GM21381 (cell line): Measurements from ENCODE around the gene PINLYP.
"Not testable (repeated sequence)": the region's sequence is repeated elsewhere in the genome, so short reads cannot be mapped to it uniquely, and the experiment has no call there.

ENCODE experiments used
- ATAC-seq: cut with Tn5 transposase; IDR thresholded peaks from one replicate; pipeline ENCODE4 v1.9.1; 2021; ENCODE audit warnings: mild to moderate bottlenecking, moderate library complexity; ENCODE audit not compliant: unreplicated experiment

PINLYP gene

DNA sequence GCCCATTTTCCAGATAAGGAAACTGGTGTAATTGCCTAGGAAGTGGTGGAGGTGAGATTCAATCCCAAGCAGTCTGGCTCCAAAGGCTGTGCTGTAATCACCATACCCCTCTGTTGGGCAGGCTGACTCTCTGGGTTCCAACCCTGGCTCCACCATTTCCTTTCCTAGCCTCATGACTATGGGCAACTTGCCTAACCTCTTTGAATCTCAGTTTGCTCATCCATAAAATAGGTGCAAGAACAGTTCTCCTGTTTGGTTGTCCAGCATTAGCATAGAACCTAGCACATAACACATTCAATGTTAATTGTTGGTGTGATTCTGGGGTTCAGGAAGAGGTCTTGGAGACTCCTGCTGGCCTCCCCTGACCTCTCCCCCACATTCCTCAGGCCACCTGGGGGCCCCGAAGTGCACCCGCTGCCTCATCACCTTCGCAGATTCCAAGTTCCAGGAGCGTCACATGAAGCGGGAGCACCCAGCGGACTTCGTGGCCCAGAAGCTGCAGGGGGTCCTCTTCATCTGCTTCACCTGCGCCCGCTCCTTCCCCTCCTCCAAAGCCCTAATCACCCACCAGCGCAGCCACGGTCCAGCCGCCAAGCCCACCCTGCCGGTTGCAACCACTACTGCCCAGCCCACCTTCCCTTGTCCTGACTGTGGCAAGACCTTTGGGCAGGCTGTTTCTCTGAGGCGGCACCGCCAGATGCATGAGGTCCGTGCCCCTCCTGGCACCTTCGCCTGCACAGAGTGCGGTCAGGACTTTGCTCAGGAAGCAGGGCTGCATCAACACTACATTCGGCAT, 23.0 kb downstream of the PINLYP start:
- ATAC-seq, result no peak

DNA sequence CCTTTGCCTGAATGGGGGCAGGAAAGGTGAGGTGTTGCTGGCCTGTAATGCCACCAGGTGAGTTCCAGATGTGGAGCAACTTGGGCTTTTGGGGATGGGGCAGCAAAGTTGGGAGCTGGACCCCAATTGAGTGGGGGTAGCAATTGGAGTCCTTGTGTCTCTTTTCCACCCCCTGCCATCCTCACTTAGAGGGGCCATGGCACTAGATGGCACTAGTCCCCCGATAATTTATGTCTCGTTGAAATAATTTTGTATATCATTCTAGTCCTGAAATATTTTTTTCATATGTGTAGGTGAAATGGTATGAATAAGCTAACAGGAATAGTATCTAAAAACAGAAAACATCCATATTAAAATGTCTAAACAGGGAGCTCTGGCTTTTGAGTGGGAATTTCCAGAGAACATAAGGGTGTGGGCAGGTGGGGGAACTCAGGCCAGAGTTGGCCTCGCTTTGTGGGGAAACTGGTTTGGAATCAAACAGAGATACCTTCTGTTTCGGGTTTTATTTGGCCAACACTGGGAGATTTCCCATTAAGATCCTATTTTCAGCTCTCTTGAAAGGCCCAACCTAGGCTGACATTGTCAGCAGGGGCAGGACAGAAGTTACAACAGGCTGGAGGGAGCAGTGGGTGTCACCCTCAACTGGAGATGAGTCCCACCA, 24.2 kb downstream of the PINLYP start:
- no peak for ATAC-seq

DNA sequence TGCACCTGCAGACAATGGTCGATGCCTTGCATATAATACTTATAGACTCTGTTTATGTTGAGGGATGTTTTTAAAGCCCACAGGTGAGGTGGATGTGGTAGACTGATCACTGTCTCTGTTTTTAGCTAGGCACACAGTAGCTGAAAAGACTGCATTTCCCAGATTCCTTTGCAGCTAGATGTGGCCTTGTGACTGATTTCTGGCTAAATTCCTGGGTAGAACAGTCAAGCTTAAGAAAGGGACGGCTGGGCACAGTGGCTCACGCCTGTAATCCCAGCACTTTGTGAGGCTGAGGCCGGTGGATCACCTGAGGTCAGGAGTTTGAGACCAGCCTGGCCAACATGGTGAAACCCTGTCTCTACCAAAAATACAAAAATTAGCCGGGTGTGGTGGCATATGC, 24.7 kb downstream of the PINLYP start:
- not testable (repeated sequence) for ATAC-seq

DNA sequence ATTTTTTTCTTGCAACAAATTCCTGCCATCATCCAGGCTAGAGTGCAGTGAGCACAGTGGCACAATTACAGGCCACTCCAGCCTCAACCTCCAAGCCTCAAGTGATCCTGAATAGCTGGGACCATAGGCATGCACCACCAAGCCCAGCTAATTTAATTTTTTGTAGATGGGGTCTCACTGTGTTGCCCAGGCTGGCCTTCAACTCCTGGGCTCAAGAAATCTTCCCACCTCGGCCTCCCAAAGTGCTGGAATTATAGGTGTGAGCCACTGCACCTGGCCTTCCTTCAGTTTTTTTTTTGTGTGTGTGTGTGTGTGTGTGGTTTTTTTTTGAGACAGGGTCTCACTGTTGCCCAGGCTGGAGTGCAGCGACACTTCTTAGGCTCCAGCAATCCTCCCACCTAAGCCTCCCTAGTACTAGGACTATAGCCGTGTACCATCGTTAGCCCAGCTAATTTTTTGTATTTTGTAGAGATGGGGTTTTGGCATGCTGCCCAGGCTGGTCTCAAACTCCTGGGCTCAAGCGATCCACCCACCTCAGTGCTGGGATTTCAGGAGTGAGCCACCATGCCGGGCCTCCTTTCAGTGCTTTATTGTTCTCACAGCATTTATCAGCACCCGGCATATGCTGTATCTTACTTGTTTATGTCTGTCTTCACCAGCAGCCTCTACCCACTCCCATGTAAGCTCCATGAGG, 30.4 kb downstream of the PINLYP start:
- no peak for ATAC-seq

DNA sequence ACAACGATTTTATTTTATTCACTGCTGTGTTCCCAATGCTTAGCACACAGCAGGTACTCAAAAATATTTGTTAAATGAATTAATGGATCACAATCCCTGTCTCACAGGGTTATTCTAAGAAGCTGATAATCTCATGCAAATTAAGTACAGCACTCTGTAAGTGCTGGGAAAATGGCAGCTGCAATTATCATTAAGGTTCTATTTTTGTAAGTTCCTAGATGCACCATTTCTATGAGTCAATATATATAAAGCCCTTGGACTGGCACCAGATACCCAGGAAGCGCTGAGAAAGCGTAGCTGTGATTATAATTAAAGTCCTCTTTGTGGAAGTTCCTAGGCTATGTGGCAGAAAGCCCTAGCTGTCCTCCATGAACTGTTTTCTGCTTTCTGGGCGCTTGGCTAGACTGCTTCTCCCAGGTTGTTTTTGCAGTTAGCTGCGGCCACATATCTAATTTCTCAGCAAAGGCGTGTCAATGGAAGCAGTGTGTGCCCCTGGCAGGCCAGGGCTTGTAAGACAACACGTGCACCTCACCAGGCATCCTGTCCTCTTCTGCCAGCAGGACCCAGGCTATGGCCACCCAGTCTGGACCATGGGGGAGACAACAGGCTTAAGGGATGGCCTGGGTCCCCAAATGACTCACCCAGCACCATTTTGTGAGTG, 31.1 kb downstream of the PINLYP start:
- ATAC-seq, result no peak

DNA sequence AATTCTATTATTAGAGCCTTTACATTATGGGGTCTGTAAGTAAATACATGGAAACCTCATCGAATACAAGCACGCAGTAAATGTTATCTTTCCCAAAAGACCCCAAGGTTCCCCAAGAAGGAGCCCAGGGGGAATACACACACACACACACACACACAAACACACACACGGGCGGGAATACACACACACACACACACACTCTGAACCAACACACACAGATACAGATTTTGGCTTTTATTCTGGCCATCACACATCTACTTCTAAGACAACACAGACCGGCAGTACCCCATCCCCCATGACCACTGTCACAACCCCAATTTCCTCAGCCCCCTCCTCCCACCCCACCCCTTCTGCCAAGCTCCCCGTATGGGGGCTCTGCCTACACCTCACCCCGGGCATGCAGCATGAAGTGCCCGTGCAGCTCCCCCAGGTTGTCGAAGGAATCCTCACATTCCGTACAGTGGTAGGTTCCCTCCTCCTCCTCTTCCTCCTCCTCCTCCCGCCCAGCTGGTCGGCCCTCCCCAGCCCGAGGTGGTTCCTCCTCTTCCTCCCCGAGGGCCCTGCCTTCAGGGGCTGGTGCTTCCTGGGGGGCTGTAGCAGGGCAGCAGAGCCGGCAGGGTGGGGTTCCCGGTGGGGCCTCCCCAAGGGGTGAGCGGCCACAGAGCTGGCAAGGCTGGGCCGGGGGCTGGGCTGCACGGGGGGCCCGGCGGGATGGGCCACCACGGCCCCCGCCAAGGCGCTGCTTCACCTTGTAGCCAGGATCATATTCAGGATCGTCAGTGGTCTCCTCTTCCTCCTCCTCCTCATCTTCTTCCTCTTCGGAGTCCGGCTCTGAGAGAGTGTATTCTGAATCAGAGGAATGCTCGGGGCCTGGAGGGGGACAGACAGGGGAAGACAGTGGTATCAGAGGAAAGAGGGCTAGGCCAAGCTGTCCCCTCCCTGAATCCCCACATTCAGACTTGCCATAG, 31.9 kb downstream of the PINLYP start:
- no peak for ATAC-seq

DNA sequence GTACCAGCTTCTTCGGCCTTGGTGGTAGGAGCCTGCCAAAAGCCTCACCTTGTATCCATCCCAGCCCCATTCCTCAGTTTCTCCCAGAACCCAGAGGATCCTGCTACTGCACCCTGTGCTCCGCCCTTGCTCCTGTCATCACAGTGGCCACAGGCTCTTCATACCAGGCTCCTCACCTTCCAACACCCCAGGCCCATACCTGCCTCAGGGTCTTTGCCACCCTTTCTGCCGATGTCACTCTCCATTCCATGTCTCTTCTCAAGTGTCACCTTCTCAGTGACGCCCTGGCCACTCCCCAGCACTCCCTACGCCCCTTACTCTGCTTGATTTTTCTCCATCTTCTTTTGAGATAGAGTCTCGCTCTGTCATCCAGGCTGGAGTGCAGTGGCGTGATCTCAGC, 34.3 kb downstream of the PINLYP start:
- no peak for ATAC-seq

DNA sequence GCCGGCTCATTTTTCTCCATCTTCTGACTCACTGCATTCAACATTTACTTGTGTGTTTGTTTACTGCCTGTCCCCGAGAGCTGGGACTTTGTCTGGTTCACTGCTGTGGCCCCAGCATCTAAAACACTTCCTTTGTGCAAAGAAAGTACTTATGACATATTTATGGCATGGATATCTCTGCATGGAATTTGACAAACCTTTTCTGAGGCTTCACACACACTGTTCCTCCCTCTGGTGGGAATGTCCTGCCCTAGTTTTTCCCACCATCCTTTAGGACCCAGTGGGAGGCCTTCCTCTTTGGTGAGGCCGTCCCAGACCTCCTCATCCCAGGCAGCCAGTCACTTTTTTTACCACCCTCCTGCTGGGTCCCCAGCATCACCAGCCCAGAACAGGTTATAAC, 34.9 kb downstream of the PINLYP start:
- no peak for ATAC-seq

DNA sequence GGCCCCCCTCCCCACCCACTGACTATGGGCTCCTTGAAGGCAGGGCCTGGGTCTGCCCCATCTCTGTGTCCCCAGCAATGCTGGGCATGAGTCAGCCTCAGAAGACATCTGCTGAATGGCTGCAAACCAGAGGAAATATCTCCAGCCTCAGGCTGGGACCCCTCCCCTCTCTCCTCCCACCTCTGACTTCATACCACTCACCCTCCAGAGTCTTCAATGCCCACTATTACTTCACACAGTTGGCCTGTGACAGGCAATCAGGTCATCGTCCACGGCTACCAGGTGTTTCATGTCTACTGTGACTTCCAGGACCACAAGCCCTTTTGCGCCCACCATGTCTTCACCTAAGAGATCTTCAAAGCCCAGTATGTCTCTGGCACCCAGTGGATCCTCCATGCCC, 36.2 kb downstream of the PINLYP start, which contains the start of gene SRRM5:
Gene SRRM5 (plus strand): TSS at position 301 of the 400 bp plus-strand sequence. CDS start 34 bp downstream, at position 335.
- ATAC-seq, result no peak

DNA sequence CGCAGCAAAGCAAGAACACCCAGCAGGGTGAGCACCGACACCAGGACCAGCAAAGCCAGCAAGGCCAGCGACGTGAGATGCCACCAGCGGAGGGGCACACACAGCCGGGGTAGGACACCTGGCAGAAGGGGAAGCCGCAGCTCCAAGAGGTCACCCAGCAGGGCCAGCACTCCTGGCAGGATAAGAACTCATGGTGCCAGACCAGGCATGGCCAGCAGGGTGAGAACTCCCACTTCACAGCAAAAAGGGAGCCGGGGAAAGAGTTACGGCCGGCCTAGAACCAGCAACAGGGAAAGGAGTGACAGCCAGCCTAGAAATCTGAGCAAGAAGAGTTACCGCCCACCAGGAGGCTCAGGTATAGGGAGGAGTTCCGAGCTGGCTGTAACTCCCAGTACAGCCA, 36.8 kb downstream of the PINLYP start:
- ATAC-seq, result no peak

DNA sequence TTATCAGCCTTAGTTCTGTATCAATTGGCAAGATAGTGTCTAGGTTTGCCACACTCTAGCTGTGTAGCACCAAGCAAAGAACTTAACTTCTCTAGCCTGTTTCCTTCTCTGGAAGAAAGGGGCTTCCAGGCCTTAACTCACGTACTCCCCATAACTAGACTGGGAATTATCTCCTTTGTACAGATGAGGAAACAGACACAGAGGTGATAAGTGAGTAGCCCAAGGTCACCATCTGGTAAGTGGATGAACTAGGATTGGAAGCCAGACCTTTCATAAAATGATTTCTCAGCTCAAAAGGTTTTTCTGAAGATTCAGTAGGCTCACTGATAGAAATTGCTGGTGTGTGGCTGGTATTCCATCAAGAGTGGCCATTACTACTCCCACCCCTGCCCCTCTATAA, 40.7 kb downstream of the PINLYP start:
- no peak for ATAC-seq

DNA sequence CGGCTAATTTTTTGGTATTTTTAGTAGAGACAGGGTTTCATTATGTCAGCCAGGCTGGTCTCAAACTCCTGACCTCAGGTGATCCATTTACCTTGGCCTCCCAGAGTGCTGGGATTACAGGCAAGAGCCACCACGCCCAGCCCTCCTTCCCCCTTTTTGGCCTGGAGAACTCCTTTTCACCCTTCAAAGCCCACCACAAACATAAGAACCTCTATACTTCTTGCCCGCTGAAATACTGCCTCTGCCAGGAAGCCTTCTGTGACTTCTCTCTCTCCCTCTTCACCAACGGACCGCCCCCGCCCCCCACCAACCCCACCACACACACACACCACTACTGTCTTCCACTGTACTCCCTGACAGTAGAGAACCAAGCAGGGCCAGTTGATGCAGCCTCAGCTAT, 41.4 kb downstream of the PINLYP start:
- ATAC-seq, result no peak

DNA sequence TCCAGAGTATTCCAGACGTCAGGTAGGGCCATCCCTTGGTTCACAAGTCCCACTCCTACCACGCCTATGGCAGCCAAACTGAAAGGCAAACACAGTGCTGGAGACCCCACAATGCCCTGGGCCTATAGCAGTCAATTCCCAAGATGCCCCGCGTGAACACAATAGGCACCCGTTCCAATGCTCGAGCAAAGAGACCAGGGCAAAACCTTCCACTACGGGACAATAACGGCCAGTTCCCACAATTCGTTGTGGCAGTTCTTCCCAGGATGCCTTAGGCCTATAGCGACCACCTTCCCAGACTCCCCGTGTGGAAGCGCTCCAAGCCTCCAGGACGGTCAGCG, 43.3 kb downstream of the PINLYP start:
- peak; percentile 21 for ATAC-seq

DNA sequence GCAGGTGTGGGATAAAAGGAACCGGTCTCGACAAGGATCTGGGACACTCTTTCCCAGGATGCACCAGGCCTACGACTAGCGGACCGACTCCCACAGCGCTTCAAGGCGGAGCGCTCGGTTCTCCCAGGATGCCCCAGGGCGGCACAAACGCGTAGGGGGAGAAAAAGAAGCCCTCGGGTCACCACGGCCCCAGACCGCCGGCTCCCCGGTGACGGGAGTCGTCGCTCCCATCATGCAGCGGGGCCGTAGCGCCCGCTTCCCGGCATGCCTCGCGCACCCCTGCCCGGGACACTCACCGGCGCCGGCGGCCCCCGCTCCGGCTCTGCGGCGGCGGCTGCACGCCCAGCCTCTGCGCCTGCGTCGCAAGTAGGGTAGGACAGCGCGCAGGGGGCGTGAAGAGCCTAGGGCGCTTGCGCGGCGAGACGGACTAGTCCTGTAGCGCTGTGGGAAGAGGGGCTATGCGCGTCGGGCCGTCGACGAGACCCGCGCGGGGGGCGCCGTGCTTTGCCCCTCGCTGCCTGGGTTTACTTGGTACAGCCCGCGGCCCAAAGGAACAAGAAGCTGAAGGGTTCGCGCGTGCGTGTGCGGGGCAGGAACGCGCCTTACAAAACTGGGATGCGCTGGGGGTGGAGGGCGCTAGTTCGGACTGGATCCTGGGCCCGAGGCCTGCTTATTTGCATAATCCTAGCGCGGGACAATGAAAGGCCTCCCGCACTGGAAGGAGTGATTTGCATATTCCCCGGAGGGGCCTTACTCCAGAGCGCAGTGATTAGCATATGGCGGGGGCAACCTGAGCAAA, 43.9 kb downstream of the PINLYP start, which contains the start of gene ZNF428:
Gene ZNF428 (minus strand): TSS at position 368 of the 799 bp plus-strand sequence. CDS start 5,325 bp downstream, outside the sequence.
- peak; percentile 70 for ATAC-seq

DNA sequence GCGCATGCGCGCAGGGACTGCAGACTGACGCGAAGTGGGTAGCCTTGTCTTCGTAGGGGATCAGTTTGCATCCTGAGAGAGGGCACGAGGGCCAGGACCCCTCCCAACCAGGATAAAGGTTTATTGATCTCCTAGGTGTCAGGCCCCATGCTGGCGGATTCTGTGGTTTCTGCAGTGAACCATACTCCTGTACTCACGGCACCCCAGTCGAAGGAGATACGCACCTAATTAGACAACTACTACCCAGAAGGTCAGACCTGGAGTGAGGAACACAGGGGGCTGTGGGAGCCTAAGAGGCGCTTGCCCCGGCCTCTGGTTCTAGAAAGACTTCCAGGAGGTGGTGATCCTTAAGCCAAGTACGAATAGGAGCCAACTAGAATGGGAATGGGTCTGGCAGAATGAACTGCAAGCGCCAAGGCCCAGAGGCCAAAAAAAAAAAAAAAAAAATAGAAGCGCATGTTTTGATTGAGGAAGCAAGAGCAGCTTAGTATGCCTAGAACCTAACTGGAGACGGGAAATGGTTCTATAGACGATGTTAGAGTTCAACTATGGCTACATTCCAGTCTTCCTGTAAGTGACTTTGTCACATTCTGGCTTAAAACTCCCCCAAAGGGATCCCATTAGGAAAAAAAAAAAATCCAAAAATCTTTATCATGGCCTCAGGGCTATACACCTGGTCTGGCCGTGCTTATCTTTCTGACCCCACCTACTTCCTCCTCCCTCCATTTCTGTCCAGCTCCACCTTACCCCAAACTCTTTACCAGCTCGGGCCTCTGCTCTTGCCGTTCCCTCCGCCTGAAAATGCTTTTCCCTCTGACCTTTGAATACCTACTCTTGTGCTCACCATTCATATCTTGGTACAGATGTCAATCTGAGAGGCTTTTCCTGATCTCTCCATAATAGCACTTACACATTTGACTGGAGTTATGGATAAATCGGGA, 44.7 kb downstream of the PINLYP start:
- ATAC-seq, result no peak

DNA sequence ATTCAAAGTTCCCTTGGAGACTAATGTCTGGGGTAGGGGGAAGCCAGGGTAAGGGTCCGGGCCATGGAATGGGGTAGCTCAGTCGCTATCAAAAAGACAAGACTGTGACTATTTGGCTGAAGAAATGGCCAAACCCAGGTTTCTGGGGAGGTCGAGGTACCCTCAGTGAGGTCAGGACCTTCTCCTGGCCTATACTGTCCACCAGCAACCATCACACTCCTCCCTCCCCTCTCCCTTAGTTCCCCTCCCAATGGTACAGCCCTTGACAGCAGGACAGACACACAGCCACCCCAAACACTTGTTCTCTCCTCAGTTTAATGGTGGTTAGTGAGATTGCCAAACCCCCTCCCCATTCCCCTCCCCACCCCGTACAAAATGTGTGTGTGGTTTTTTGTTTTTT, 46.5 kb downstream of the PINLYP start:
- ATAC-seq, result no peak

DNA sequence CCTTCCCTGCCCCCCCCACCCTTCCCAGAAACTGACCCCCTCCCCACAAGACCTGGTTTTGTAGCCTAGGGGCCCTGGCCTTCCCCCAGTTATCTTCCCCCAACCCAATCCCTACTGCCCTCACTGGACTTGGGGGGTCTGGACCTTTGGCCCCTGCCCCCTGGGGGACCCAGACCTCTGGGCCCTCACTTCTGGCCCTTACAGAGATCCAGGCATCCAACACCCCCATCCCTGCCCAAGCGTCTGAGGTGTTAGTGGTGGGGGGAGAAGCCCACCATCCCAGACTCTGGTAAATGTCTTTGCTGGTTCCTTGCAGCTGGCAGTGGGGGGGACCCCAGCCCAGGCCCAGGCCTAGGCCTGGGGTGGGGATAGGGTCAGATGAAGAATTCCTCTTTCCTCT, 47.4 kb downstream of the PINLYP start:
- ATAC-seq, result no peak
